Stimulated activated naive CD8-positive, alpha-beta T cell treated with anti-CD3 and anti-CD28 coated beads, Interleukin-15, Interleukin-2, amounts not matched to agents 100 U/mL and 50 U/mL, for 24 hours (primary cell): Measurements from ENCODE around the gene PLPPR1.
"Not testable (repeated sequence)": the region's sequence is repeated elsewhere in the genome, so short reads cannot be mapped to it uniquely, and the experiment has no call there.

Experiments
- ATAC-seq: fragments of 150-1000 bp; cut with Tn5 transposase; one replicate; pipeline ENCODE4 v1.10.0; 2021
- DNase-seq: peaks from one replicate; pipeline ENCODE4 v3.0.0; 2021

Gene PLPPR1

DNA sequence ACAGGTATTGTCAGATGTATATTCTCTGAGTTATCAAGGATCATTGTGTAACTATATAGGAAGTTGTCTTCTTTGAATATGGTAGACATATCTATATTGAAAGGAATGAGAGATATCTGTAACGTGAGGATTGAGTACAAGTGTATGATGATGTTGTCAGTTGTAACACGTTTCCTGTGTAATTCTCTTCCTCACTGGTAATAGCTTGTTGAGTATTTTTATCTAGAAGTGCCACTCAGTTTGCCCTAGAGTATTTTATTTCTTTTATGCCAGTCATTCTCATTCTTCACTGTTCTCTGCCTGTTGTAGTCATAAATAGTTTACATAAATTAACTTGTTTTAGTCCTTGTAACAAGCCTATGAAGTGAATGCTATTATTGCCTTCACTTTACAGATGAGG, 184.1 kb downstream of the PLPPR1 start:
- ATAC-seq (no peak), DNase-seq (no peak)

DNA sequence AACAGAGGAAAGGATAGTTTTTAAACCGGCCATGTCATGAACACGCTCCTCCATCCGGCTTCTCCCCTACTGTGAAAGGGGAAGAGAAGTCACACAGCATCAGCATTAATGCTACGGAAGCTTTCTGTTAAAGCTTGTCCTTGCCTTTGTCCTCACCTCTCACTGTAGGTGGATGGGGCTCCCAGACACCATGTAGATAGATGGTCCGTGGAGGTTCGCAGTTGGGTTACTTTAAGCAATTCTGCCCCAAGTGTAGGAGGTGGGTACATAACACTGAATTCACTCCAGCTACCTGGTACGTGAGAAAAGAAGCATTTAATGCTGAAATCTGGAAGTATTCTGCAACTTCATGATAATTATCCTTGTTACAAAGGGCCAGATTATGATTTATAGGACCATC, 190.5 kb downstream of the PLPPR1 start:
- ATAC-seq = no peak
- DNase-seq = no peak

DNA sequence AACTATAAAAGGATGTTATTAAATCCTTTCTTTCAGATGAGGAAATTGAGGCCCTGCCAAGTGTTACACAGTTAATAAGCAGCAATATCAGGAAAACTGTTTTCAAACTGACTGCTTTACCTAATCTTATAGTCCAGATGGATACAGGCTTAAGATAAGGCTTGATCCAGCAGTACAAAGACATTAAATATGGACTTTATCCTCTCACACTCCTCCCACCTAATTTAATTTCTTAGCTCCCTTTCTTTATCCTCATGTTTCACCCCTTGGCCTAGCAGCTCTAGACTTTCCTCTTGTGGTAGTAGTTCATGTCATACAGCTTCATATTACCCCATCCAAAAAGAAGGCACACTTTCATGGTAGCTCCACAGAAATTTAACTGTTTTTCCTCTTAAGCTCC, 191.8 kb downstream of the PLPPR1 start:
- DNase-seq (no peak), ATAC-seq (no peak)

DNA sequence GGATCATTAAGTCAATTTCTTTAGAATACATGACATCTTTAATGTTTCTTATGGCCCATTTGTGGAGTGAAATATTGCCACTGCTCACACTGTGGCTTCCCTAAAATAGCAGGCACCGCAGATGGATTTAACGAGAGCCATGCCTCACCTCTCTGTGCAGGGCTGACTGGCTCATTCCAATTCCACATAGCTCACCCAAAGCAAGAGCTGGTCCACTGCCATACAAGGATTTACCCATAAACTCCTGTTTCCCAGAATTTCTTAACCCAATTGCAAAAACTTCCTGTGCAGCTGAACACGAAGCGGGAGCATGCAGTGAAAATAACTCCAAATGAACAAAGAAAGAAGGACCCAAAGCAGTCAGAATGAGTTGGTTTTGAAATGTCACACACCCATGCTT, 196.7 kb downstream of the PLPPR1 start:
- no peak for ATAC-seq
- no peak for DNase-seq

DNA sequence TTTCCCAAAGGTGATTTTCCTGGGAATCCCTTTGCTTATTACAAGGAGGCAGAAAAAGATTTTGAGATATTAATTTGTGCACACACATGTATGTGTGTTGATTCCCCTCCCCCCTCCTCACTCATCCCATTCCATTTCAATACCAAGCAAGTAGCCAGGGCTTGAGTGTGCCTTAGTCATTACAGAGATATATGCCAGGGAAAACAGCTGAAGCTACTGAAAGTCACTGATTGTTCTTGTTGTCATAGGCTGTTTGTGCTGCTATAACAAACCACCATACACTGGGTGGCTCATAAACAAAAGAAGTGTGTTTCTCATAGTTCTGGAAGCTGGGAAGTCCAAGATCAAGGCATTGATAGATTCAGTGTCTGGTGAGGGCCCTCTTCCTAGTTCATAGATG, 197.6 kb downstream of the PLPPR1 start:
- DNase-seq (no peak), ATAC-seq (no peak)

DNA sequence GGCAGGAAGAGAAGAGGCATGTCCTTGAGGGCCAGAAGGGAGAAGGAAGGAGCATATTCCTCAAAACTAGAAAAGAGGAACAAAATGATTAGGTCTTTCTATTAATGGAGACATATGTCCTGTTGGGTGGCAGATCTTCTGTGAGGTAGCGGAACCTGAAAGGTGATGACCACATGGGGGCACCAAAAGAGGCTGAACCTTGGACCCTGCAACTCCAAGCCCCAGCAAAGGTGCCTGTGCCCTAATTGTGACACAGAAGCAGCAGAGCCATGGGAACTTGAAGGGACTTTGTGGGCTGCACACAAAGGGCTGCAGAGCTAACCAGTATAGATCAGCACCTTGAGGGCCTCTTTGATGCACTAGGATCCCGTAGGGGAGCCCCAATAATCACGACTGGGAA, 198.3 kb downstream of the PLPPR1 start:
- DNase-seq (no peak), ATAC-seq (no peak)

DNA sequence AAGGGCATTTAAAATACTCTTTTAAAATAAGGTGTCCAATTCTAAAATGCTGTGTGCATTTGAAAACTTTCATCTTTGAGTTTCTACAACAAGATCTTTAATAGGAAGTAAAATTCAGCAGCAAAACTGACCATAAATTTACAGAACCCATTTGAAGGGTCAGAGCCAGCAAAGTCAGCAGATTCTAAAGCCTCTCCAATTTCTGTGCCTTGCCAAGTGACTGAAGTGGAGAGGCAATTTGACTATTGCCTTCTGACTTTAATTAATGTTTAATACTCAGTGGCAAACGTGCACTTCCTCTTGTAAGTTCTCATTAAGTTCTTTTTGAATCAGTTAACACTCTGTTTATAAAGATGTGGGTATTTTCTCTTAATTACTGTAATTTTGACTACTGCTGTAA, 201.1 kb downstream of the PLPPR1 start:
- DNase-seq (no peak), ATAC-seq (no peak)

DNA sequence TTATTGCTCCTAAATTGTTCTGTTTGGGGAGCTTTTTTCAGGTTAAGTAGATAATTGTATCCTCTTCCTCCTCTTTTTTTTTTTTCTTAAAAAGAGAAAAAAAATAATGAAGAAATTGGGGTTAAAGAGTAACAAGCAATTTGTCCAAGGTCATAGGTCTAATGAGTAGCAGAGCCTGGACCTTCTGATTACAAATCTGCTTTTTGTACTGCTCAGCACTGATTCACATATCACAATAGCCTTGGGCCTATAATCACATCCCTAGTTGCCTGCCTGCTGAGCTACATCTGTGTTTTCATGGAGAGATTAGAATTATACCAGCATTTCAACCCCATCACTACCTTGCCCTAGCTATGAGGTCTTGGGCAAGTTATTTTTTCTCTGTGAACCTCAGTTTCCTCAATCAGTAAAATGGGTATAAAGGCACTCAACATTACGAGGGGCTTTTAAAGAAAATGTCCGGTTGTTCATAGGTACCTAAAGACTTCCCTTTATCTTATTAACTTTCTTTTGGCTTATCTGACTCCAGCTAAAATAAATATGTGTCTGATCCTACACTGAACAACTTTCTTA, 204.0 kb downstream of the PLPPR1 start:
- no peak for ATAC-seq
- DNase-seq = no peak

DNA sequence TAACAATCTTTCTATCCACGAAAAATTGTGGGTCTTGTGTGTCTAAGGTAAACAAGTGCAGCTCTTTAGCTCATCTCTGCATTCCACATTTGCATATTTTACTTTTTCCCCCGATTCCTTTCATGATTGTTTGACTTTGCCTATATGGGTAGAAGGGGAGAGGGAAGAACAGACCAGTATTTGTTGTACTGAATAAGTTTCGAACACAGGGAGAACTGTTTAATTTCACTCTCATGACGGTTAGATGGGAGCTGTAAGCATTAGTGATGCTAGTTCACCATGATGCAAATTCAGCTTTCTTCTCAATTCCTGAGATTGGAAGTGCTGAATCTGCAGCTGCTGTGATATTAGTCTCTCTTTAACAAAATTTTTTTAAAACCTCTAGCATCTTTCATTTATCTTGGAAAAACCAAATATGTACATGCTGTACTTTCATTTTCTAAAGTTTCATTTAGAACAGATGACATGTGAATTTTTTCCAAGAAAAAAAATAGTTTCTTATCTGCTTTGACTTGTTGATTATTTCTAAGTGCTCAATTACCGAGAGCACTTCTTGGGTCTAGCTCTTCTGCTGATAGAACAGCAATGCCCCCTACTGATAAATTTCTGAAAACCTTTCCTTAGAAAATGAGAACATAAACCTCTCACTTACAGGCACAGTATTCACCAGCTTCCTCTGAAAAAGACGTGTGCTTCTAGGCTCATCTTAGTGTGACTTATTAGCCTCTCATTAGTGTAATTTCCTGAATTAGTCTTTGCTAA, 206.8 kb downstream of the PLPPR1 start:
- DNase-seq = no peak
- no peak for ATAC-seq

DNA sequence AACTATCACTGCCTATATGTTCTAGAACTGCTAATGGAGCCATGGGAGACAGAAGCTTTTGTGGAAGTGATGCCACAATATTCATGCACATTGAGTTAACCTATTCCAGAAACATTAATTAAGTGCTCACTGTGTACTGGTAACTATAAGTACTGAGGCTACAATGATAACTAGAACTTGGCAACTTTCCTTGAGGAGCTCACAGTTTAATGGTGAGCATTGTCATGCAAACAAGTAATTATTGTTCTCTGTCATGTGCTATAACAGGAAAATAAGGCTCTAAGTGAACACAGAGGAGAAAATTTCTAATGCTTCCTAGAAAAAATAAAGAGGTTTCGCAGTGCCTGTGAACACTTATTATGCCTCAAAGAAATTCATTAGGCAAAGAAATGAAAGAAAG, 214.1 kb downstream of the PLPPR1 start:
- DNase-seq (no peak), ATAC-seq (no peak)

DNA sequence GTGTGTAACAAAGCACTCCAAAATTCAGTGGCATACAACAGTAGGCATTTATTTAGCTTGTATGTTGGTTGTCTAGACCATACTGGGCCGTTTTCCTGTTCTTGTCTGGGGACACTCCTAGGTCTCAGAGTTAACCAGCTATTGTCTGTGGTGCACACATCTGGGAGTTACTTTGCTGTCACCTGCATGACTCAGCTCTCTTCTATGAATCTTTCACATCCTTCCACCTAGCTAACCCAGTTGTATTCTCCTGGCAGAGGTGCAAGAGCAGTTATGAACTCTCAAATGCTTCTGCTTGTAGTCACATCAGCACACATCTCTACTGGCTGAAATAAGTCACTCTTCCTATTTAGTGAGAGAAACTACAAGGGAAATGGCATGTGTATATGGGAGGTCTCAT, 218.2 kb downstream of the PLPPR1 start:
- no peak for ATAC-seq
- DNase-seq = no peak

DNA sequence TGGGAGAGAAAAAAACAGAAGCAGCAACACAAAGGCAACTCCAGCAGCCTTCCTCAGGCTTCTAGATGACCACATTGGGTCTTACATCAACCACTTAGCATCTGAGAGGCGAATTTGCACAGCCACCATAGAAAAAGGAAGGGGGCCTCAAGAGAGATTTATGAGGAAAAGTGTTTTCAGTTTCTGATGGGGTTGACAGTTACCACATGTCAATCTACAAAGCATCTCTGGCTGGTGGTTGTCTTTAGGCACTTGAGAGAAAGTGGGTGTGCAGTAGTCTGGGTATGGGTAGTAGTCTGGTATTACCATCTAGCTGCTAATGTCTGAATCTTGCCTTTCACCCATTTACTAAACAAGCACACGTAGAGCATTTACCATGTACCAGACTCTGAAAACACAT, 218.8 kb downstream of the PLPPR1 start:
- no peak for DNase-seq
- ATAC-seq = no peak

DNA sequence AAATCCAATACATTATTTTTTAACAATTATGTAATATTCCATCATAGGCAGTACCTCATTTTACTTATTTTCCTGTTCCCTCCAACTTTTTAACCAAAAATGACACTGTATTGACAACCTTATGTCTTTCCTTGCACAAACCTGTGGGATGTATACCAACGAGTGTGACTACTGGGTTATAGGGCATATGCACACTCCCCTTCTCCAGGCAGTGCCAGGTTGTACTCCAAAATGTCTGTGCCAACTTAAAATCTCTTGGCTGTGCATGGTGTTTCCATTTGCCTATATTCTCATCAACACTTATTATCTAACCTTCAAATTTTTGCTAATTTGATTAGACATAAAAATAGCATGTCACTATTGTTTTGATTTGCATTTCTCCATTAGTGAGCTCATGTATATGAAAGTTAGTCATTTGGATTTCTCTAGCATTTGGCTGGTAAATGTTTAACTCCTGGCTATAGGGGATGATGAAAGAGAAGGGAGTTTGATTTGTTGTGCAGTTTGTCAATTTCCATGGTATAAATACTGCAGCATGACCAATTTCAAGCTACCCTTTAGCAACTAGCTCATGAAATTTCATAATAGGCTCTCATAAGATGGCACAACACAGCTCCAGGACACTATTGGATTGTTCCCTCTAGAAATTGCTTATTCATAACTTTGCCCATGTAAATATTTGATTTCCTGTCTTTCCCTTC, 226.4 kb downstream of the PLPPR1 start:
- DNase-seq (no peak), ATAC-seq (no peak)

DNA sequence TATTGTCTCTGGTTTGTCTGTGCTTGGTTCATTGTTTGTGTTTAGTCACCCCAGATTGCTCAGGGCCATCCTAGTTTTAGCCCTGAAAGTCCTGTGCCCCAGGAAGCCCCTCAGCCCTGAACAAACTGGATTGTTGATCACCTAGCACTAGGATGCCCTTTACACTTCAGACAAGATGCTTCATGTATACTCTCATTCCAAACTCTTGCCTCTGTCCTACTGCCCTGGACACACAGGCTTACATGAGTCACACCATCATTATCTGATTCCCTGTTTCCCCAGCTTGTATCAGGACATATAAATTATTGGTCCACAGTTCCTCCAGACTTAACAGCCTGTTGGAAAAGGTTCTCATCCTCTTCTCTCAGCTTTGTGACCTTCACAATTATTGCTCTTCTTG, 236.2 kb downstream of the PLPPR1 start:
- ATAC-seq (no peak), DNase-seq (no peak)

DNA sequence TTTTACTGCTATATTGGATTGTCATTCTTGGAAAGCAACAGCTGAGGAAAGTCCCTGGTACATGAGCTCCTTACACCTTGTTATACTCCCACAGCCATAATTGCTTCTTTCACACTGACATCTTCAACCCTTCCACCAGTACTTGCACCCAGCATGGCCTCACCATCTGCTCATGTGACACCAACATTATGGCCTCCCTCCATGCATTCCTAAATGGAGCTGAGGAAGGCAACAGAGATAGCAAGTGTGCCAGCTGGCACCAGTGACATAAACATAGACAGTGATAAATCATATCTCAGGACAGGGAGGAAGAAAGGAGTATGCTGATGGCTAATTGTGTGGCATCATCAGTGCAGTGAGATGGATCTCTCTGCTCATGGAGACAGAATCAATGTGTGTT, 236.7 kb downstream of the PLPPR1 start:
- no peak for DNase-seq
- no peak for ATAC-seq

DNA sequence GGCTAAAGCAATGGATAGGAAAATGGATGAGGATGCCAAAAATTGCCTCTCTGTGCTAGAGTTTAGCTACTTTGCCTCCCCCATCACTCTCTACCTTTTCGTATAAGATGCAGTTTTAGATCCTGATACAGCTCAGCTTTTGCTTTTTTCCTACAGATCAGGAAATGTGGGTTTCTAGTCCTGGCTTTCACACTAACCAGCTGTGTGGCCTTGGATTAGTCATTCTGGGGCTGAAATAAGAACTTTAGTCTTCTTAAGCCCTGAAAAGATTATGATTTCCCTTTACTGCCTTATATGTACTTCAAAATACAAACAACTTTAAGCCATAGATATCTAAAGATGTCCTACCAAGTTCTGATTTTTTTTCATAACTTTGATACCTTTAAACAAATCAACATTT, 239.9 kb downstream of the PLPPR1 start:
- ATAC-seq (no peak), DNase-seq (no peak)

DNA sequence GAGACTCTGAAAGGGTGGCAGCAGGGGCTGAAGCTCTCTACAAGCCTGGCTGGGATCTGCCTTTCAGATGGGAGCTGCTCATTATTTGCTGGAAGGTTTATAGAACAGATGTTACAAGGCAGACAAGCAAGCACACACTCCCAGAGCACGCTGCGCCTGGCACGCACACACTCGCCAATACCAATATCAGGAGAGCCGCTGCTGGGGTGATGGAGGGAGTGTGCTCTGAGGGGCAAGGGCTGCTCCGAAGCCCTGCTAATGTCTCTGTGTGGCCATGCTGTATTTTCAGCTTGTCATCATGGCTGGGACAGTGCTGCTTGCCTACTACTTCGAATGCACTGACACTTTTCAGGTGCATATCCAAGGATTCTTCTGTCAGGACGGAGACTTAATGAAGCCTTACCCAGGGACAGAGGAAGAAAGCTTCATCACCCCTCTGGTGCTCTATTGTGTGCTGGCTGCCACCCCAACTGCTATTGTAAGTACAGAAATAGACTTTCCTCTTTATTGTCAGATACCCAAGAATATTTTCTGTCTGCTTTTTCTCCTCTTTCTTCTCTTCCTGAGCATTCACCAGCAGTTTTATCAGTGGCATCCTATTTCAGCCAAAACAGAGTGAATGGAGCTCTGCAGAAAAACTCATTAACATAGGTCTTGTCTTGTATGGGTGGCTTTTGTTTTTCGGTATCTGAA, 241.2 kb downstream of the PLPPR1 start:
- ATAC-seq (no peak), DNase-seq (no peak)

DNA sequence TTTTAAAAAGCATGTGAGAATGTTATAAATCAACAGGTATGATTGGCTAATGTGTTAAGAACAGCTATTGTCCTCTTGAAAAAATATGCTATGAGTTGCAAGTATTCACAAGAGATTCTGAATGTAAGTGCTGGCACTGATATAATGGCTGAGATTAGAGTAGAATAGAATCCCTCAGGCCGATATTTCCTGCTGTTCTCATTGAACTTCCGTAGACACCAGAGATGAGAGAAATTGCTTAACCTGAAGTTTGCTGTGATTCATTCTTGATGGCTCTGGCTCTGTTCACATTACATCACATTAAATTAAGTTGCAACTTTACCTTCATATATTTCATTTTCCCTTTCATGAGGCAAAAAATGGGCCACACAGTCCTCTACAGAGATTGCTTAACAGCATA, 241.8 kb downstream of the PLPPR1 start:
- ATAC-seq (no peak), DNase-seq (no peak)

DNA sequence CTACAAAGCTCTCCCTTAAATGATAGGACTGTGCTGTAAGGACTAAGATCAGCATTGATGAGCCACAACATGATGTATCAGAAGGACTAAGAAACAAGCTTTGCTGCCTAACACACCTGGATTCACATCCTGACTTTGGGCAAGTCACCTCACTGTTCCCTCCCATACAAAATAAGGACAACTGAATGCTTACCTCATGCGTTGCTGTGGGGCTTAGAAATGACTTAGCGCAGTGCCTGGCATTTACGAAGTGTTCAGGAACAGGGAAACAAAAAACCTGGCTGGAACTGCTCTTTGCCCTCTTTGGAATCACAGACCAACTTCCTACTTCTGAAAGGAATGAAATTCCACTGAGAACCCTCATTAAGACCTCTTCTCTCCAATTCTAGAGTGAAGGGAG, 242.6 kb downstream of the PLPPR1 start:
- DNase-seq (no peak), ATAC-seq (no peak)

DNA sequence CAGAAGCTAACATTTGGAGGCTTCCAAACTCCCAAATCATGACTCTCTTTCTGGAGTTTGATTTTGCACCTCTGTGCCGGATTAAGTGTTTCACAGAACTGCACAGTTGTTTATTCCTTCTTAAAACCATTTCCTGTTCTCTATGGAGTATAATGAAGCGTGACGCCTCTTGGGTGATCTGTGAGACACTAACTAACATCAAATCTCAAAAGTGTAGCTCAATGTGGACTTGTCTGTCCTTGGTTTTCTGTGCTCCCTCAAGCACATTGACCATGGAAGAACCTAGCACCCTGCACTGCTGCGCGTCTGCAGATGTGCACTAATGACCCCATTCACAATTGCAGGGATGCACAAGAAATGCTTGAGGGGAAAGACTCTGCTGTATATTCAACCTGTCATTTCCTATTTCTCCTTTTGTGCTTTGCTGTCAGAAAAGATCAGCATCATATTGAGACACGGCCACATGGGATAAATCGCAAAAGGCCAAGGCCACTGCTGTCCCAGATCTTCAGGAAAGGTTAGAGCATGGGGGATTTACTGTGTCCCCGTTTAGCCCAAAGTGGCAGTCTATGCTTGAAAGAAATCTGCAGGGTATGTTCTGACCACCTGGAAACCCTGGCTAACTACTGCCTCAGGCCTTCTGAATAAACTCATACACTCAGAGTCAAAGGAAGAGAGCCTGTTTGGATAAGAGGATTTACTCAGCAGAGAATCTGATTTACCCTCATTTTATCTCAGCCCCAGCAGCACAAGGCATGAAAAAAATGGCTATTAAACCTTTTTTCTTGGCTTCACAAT, 246.6 kb downstream of the PLPPR1 start:
- no peak for ATAC-seq
- DNase-seq = no peak

DNA sequence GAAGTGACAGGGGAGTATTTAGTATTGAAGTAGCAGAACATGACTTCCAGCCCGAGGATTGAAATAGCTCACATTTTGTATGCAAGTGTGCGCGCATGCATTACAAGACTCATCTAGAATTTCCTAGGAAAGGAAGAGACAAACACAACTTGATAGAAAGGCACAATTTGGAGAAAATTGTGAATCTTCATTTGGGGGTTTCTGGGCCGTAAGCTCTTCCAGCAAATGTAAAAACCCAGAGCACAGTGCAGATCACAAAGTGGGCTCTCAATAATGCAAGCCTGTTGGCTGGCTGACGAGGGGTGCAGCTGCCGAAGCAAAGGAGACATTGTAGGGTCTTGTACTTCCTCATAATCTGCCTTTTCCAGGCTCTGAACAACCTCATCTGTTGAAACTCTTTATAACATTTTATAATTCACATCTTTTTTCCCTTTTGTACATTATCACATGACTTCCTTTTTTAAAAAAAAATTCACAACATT, 247.3 kb downstream of the PLPPR1 start:
- DNase-seq = no peak
- ATAC-seq = no peak

DNA sequence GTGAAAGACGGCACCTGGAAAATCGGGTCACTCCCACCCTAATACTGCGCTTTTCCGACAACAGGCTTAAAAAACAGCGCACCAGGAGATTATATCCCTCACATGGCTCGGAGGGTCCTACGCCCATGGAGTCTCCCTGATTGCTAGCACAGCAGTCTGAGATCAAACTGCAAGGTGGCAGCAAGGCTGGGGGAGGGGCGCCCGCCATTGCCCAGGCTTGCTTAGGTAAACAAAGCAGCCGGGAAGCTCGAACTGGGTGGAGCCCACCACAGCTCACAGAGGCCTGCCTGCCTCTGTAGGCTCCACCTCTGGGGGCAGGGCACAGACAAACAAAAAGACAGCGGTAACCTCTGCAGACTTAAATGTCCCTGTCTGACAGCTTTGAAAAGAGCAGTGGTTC, 262.5 kb downstream of the PLPPR1 start:
- ATAC-seq, DNase-seq: not testable (repeated sequence)
